GM12875 (cell line): ENCODE data around the gene PTX4.

Source experiments
- H3K4me3 ChIP-seq: one replicate; pipeline ENCODE4 v1.5.1; 2011; ENCODE audit warnings: low read depth, low read length, control low read depth
- TF ChIP-seq, protein P1 (sequence below): IDR thresholded peaks from 2 replicates; pipeline ENCODE4 v1.5.1; 2011; ENCODE audit warnings: low read depth, mild to moderate bottlenecking, control low read depth, inconsistent platforms, low read length, moderate library complexity, borderline replicate concordance; ENCODE audit not compliant: insufficient read depth

PTX4 gene

GRCh38 chr16:1528921-1529537 is 40.3 kb upstream of the PTX4 start:
- no peak overlapping the region for H3K4me3 ChIP-seq
- TF ChIP-seq, protein P1, sequence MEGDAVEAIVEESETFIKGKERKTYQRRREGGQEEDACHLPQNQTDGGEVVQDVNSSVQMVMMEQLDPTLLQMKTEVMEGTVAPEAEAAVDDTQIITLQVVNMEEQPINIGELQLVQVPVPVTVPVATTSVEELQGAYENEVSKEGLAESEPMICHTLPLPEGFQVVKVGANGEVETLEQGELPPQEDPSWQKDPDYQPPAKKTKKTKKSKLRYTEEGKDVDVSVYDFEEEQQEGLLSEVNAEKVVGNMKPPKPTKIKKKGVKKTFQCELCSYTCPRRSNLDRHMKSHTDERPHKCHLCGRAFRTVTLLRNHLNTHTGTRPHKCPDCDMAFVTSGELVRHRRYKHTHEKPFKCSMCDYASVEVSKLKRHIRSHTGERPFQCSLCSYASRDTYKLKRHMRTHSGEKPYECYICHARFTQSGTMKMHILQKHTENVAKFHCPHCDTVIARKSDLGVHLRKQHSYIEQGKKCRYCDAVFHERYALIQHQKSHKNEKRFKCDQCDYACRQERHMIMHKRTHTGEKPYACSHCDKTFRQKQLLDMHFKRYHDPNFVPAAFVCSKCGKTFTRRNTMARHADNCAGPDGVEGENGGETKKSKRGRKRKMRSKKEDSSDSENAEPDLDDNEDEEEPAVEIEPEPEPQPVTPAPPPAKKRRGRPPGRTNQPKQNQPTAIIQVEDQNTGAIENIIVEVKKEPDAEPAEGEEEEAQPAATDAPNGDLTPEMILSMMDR: no peak

DNA sequence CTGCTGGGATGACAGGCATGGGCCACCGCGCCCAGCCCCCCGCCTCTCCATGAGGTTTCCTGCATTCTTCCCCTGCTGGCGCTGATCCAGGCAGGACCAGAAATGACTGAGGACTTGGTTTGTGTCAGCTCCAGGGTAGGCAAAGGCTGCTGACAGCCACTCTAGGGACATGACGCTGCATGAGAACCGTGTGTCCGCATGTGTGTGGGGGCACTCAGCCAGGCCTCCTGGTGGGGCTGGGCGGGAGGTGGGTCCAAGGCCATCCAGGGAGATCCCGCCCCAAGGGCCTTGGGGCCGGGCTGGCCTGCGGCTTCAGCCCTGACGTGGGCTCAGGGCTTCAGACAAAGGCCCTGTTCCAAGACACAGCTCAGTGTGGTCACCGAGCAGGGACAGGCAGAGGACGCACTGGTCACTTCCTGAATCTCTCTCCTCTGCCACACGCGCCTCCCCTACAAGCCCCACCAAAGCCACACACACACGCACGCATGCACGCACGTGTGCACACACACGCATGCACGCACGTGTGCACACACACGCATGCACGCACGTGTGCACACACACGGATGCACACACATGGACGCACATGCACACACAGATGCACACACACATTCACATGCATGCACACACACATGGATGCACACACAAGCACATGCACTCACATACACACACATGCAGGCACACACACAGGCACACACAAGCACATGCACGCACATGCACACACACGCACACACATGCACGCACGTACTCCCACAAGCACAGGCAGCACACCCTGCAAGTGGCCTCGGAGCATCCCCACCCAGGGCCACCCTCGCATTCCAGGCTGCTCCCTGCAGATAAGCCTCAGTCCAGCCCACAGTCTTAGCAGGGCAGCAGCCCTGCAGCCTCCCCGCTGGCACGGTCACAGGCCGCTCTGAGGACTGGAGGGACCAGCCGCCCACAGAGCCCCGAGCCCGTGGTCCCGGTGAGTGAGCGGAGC is 39.4 kb upstream of the PTX4 start:
- H3K4me3 ChIP-seq: no peak overlapping the region
- TF ChIP-seq, protein P1: no peak

- no peak overlapping the region for H3K4me3 ChIP-seq
- TF ChIP-seq, protein P1: no peak
These were observed 38.1 kb upstream of the PTX4 start for GRCh38 chr16:1526608-1527555.

DNA sequence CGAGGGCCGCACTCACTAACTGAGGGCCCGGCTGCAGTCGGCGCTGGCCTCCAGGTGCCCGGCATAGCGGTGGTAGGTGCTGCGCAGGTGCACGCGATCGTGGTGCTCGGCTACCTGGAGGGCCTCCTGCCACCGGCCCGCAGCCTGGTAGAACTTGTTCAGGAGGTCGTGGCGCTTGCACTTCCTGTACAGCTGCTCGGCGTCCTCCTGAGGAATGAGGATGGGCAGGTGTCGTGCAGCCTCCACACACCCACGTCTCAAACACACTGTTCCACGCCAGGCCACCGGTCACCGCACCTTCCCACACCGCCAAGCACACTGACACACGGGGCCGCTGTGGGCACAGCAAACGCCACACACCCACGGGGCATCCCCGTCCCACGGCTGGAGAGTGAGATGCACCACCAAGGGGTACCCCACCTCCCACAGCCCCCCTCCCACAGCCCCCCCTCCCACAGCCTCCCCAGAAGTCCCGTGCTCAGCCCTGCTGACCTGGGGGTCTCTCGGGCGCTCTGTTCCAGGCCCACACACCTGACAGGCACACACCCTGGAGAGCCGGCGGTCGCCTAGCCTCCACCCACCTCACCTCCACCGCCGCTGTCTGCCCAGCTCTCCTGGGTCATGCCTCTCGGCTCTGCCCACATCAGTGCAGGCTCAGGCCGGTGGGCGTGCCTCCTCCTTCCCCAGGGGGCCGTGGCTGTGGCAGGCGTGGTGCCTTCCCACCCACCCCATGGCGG is 37.3 kb upstream of the PTX4 start:
- TF ChIP-seq, protein P1: no peak
- H3K4me3 ChIP-seq: no peak overlapping the region

DNA sequence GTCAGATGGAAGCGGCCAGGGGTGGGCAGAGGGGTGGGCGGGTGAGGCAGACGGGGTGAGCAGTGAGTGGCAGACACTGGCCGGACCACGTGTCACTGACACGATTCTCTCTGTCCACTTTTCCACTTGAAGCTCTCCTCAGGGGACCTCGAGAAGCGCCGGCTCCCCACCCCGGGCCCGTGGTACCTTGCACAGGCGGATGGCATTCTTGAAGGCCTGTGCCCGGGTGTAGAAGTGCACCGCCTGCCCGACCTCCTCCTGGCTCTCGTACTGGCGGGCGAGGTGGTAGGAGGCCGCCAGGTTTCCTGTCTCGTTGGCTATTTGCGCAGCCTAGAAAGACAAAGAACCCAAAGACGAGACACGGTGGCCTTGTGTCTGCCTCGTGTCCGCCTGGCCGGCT is 35.6 kb upstream of the PTX4 start:
- TF ChIP-seq, protein P1: no peak
- no peak overlapping the region for H3K4me3 ChIP-seq

DNA sequence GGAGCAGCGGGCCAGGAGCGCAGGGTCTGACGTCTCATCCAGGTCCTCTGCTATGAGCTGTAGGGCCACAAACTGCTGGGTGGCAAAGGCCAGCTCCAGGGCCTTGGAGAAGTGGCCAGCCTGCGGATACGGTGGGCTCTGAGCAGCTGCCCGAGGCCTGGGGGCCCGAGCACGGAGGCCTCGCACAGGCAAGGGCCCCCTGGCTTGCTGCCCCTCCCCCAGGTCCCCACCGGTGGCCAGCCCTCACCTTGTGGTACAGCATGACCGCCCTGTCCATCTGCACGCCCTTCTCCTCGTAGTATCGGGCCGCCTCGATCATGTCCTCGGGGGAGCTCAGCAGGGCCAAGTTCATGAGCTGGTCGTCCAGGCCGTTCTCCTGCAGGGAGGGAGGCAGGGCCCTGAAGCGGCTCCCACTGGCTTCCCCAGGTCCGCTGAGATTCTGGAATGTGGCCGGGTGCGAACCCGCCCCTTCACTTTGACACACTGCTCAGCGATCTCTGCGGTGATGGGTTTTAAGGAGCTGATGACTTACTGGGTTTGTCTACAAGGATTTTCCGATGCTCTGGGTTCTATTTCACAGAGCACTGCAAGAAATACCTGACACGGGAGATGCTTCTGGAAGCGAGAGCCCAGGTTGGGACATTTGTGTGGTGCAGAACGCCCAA is 35.0 kb upstream of the PTX4 start:
- TF ChIP-seq, protein P1: no peak
- no peak overlapping the region for H3K4me3 ChIP-seq
